Fibroblast of skin of back (primary cell): Measurements from ENCODE around the gene AMELX.

ENCODE experiments used
- DNase-seq: peaks from one replicate; pipeline ENCODE4 v3.0.0-alpha.2; 2013

The AMELX gene

DNA sequence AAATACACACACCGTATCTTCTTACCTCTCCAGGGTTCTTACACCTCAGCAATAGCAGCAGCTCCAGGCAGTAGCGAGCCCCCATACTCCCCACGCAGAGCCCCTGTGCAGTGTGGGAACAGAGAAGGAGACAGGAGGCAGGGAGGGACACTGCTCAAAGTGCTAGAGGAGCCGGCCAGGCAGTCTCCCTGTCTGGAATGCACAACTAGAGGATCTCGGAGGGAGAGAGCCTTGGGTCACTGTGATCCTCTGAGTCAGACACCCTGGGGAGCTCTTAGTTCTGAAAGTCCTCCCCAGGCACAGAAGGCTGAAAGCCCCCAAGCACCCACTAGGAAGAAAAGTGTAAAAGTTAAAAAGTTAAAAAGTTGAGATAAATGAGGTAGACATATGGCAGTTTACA is 16.0 kb downstream of the AMELX start:
- DNase-seq, result peak; percentile 35

DNA sequence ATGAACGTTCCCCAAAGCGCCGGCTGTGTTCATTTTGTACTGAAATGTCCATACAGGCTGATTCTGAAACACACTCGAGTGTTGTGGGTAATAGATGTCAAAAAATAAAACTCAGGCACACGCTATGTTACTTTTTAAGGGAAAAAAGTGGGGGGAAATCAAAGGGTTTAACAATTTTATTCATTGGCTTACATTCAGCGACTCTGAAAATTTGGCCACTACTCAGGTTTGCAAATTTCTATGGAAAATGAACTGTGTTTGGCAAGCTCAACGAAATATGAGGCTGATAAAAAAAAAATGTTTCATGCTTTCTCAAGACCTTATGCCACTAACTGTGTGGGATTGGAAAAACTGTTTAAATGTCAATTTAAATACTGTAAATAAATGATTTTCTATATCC is 18.5 kb downstream of the AMELX start:
- DNase-seq, result no peak

DNA sequence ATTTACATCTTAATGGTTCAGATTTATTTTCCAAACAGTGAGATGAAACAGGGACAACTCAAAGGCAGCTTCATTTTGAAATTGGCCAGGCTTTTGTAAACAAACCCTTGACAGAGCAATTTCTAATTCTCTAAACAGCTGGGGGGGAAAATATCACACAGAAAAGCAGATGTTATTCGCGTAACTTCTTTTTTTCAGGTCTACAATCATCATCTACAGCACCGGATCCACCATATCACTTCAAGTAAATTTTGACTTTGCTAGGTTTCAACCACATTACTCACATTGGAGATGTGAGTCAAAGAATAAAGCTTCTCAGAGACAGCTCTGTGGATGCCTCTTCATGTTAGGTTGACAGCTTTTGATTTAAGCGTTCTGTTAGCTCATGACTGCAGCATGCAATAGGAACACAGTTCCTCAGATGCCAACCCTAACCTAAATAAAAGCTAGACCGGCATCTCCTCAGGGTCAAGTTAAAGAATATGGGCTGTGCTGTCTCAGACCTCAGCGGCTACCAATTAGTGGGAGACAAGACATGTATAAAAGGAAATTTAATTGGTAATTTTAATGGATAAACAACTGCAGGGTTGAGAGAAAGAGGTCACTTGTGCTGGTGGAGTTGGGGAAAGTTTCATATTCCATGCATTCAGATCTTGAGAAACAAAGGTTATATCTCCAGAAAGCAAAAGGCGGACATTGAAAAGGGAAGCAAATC is 26.8 kb downstream of the AMELX start:
- no peak for DNase-seq

DNA sequence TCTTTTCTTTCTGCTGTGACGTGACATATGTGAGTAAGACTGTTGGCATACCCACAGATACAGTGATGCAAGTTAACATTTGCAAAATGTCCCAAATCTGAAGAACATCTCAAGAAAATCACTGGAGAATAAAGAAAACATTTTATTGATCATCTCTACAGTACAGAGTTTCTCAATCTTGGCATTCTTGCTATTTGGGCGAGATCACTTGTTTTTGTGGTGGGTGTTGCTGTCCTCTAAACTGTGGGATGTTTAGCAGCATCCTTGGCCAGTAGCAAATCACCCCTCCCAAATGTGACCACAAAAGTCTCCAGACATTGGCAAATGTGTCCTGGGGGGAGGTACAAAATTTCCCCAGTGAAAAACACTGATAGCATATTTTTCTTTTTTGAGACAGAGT is 28.8 kb downstream of the AMELX start:
- no peak for DNase-seq

DNA sequence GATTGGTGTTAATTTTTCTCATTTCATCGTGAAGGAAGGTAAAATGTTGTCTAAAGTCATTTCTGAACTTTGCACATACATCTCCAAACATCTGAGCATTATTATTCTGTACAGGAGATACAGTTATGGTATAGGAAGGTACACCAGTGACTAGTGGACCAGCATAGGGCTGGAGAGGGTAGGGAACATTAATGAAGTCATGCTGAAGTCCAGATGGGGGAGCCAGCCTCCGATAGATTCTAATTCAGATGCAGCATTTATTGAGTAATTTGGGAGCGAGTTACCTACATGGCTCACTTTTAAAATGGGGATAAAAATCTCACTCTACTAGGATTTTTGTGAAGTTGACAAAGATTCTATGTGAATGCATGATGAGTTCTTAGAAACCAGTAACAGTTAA is 34.9 kb downstream of the AMELX start:
- DNase-seq, result no peak

DNA sequence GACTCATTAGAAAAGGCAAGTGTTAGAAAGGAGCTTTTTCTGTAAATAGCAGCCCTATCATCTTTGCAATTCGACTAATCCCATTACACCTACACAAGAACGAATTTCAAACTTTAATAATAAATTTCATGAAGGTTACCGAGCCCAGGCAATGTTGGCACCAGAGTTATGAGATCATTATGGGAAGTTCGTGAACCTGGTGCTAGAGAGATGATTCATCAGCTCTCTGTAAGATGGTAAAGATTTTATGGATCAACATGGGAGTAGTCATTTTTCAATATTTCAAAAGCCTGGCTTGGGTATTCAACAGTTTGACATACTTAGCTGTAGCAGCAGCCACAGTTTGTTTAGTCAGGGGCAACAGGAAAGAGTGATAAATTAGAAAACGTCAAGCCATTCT is 35.8 kb downstream of the AMELX start:
- peak; percentile 4 for DNase-seq

DNA sequence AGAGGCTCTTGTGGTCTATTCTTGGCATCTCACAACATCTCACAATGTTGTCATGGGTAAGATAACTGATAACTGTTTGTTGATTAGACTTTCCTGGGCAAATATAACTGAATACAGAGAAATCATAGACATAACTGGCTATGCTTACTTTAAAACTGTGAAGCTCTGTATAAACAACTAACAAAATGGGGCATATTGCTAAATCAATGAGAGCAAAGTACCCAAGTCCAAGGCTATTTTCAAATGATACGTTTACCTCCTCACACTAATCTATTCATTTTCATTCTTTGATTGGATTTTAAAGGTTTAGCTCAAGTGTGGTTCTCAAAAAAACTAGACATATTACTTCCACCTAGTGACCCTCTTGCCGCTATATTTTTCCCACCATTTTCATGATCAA is 38.6 kb downstream of the AMELX start:
- no peak for DNase-seq

DNA sequence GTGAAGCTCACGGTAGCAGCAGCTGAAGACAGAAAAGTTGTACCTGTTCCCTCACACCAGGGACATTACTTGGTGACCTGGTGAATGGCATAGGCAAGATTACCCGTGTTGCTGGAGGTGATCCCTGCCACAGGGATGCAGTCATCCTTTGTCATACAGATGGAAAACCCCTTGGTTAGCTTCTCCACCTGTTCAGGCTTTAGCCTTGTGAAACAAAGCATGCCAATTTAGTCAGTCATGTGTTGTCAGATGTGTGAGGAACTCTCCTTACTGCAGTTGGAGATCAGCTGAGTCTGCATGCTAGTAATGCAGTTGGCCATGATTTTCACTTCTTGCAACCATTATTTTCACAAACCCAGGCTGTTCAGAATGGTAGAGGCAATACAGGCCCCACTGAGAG is 41.0 kb downstream of the AMELX start:
- DNase-seq, result no peak

DNA sequence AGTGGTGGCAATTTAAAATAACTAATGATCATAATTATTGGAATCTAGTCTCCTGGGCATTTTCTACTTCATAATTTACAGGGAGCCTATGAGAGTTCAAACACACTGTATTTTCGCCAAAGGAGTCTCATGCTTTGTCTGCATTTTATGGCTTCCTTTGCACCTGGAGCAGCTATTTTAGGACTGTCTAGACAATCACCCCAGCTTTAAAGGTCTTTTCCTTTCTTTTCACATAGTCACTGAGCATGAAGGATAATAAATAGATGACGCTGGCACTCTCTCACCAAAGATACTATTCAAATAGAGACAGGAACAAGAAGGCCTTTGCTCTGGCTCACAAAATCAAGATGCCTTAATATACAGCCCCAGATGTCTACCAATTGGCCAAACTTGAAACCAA is 43.0 kb downstream of the AMELX start:
- DNase-seq, result no peak

DNA sequence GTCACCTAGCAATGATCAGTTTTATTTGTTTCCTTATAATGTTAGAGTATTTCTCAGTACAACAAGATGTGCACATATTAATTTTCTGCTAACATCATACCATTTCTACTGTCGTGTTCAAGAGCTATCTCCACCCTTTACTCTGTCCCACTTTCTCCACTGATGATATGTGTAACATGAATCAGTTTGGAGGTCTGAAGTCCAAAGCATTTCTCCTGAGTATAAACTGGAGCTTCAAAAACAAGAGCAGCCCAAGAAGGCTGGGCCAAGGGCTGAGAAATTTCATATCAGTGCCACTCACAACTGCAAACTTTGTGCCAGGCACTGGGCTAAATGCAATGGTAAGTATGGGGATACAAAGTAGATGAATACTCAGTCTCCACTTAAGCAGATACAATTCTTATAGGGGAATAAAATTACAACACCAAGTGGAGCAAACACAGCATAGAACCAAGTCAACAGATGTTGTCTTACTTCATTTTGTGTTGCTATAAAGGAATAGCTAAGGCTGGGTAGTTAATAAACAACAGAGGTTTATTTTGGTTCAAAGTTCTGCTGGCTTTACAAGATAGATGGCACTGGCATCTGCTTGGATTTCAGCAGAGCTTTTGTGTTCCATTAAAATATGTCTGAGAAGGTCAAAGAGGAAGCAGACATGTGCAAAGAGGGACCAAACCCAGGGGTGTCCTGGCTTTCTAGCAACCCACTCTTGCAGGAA is 44.2 kb downstream of the AMELX start:
- DNase-seq, result no peak

DNA sequence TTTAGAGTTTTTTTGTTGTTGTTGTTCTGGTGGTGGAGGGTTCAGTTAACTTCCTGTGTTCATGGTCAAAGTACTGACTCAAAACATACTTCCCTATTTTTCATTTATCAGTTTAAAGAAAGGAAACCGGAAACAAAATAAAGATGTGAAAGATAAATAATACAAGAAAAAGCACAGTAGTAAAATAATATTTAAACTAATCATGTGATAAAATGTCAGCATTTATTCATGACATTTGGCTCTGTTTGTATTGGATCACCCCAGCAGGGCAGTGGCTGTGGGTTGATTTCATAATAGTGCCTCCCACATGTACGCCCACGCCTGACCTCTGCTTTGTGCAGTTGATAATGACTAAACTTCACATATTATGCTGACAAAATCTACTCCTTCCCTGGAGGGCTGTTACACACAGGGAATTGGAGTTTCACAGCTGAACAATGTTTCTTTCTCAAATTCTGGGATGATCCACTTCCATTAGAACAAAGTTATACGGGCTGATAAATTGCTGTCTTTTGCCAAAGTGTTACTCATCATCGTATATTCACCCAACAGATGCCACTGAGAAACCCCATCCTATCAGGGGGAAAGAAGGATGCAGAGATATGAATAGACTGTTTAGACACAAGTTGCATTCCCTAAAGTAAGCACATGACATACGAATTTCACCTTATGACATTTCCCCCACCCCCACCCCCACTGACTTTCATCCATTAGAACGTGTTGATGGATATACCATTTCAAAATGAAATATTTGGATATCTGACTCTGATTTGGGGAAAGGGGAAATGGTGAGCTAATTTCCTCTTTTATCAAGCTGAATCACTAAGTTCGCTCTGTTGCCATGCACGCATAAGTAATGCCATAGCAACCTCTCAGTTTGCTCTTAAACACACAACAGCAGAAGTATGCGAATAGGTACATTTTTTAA is 48.3 kb downstream of the AMELX start:
- DNase-seq, result peak; percentile 56

DNA sequence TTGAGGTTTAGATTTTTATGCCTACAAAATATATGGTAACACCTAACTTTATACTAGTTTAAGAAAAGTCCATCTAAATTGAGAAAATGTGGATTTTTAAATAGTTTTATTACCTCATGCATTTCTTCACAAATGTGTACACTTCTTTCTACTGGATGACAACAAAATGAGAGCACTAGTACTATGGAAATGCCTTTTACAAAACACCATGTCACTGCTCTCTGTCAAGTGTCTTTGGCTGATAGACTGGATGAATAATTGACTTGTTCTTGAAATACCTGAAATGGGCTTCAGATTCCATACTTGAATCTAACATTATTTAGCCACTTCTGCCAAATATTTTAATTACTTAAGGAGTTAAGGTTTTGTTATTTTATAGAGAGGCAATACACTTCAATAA is 49.5 kb downstream of the AMELX start:
- DNase-seq, result no peak

DNA sequence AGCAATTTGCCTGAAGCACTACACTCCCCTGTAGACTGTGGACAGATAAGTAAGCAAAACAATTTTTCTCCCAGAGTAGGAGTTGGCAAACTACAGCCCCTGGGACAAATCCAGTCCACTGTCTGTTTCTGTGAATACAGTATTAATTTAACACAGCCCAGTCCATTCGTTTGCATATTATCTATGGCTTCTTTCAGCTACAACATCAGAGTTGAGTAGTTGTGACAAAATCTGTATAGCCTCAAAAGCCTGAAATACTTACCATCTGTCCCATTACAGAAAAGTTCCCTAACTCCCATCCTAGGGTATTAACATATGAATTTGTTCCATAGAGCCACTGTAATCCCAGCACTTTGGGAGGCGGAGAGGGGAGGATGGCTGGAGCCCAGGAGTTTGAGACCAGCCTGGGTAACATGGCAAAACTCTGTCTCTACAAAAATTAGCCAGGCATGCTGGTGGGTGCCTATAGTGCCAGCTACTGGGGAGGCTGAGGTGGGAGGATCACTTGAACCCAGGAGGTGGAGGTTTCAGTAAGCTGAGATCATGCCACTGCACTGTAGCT is 53.0 kb downstream of the AMELX start:
- DNase-seq, result no peak

DNA sequence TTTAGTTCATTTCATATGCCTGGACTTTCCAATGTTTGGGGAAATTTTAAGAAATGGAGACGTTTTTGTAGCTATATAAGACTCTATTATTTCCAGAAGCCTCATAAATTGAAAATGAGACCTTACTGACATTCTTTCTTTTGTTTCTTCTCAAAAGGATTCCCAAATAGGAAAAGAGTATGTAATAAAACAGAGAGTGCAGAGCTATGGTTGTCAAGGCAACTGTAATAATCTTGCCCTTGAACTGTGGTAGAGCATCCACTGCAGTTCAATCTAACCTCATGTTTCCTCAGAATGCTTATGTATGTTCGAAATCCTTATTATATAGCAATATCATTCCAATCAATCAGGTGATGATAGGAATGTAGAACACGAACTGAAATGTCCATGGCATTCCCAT is 54.1 kb downstream of the AMELX start:
- DNase-seq, result no peak

DNA sequence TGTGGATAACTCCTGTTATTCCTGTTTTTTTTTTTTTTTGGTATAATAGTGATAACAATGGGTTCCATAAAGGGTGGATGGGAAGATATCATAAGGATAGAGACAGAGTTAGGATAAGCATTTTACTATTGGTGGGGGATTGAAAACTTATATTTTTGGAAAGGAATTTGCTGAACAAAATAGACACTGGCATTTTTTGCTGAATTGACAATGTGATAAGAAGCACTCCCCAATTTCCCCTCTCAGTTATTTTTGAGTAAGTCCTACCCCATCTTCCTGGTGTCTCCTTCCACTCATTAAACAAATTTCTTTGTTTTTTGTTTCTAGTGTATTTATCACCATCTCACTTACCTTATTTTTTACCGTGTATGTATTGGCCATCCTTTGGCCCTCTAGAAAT is 55.8 kb downstream of the AMELX start:
- DNase-seq, result no peak

DNA sequence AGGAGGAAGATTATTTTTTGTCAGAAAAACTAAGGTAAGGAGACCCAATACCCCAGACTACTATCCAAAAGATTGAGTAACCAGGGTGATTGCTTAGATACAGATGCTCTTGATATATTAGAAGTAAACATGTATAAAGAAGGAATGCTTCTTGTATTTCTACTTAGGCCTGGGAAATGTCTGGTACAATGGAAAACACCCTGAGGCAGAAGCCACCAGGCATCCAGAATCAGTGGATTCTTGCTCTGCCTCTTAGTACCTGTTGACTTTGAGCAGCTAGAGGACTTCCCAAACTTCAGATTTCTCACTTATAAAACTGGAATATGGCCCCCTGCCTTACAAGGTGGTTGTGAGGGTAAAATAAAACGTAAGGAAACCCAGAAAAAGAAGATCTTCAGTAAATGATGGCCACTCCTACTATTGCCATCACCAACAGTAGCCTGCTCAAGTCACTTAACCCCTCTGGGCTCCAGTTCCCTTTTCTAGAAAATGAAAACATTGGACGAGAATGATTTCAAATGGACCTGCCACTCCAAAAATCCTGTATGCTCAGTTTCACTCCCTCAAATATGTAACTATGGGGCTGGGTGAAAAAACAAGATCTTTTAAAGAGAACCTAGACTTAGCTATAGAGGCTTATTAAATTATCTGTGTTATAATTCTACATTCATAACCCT is 56.6 kb downstream of the AMELX start:
- DNase-seq, result no peak
